GM21381 (cell line): ENCODE measurements around the gene RGL1.

Experiments
- ATAC-seq: cut with Tn5 transposase; IDR thresholded peaks from one replicate; pipeline ENCODE4 v1.9.1; 2021; ENCODE audit warnings: mild to moderate bottlenecking, moderate library complexity; ENCODE audit not compliant: unreplicated experiment

RGL1 gene

GRCh38 chr1:183859119-183859518 is 54.2 kb downstream of the RGL1 start:
- ATAC-seq: no peak

DNA sequence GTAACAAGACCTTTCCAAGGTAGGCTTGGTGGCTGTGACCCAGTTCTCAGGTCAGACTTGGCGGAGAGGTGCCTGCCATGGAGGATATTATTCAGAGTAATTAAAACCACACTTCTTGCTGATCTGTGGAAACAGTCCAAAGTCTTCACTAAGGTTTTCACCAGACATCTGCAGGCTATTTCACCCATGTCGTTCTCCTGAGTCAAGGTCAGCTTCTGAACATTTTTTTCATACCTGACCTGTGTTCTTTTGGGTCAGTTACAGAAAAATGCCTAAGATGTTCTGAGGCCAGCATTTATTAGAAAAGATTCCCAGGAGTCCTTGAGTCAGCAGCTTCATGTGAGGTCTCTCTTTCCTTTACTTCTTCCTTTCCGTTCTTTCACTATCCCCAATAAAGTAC is 54.9 kb downstream of the RGL1 start:
- ATAC-seq: no peak

- no peak for ATAC-seq
Measured at GRCh38 chr1:183862967-183863366, 58.0 kb downstream of the RGL1 start.

DNA sequence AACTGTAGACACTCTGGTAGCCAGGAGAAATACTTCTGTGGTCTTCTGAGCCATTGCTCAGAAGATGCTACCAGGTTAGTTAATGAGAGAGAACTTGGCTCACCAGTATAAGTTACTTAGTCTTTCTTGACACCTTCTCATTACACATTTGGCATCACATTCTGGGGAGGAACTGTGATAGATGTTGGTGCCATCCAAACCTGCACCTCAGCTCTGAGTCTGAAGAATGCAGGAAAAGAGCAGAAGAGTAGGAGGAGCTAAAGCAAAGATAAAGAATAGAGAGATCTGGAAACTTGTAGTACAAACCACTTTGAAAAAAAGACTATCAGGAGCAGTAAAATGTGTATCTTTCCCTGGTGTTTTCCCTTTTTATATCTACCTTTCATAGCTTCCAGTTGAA is 58.9 kb downstream of the RGL1 start:
- no peak for ATAC-seq

GRCh38 chr1:183864611-183865010 is 59.7 kb downstream of the RGL1 start:
- ATAC-seq: no peak

DNA sequence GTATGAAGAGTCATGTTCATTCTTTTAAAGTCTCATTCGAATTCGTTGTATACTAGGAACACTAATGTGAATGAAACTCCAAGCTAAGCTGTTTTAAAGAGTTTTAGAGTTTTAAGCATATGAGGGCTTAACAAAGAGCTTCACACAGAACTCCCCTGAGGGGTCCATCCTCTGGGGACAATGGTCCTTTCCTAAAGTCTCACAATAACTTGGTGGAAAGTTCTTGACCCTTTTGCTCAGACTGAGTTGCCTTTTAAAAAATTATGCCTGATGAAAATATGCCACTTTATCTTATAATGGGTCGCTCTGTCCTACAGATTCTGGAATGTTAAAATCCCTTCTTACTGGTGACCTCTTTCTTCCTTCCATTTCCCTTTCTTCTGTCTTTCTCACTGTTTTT is 64.3 kb downstream of the RGL1 start:
- ATAC-seq: no peak

- ATAC-seq: no peak
Measured at GRCh38 chr1:183869664-183870063, 64.7 kb downstream of the RGL1 start.

DNA sequence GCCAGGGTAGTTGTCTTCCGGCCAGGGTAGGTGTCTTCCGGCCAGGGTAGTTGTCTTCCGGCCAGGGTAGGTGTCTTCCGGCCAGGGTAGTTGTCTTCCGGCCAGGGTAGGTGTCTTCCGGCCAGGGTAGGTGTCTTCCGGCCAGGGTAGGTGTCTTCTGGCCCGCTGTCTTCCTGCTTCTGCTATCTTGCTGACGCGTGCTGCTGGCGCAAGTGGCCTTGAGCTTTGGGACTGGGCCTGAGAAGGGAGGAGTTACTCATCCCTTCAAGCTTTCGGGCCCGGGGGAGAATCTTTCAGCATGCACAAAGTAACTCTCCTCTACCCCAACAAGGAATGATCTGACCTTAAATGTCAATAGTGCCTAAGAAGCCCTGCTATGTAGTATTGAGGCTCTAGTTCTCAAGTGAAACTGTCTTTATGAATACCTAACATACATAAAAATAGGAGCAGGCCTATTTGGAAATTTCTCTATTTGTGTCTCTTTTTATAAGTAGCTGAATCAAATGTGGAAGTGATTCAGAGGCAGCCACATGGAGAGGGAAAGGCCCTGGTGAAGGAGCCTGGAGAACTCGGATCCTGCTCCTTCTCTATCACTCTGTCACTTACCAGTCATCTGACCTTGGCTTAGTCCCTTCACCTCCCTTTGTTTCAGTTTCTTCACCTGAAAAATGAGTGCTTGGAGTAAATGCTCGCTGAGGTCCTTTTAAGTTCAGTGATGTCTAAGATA is 65.6 kb downstream of the RGL1 start:
- no peak for ATAC-seq

DNA sequence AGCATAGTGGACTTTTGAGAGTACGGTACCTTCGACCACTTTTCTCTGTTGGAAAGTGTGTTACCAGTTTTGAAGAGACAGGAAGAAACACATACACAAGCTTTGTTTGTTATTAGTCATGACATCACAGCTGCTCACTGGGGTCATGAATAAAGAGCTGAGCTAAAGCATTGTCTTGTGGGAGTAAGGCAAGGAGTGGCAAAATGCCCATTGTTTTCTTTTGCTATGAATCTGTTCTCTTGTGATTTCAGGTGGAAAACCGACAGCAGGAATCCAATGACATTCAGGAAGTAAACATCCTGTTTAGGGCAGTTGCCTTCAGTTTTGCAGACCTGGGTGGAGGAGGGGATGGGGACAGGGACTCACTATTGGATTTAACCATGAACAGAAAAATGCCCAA is 66.2 kb downstream of the RGL1 start:
- ATAC-seq: no peak

GRCh38 chr1:183871601-183872000 is 66.7 kb downstream of the RGL1 start:
- ATAC-seq: no peak

GRCh38 chr1:183872403-183872802 is 67.5 kb downstream of the RGL1 start:
- ATAC-seq: no peak

GRCh38 chr1:183873642-183874041 is 68.7 kb downstream of the RGL1 start:
- no peak for ATAC-seq

GRCh38 chr1:183876309-183876708 is 71.4 kb downstream of the RGL1 start:
- no peak for ATAC-seq

DNA sequence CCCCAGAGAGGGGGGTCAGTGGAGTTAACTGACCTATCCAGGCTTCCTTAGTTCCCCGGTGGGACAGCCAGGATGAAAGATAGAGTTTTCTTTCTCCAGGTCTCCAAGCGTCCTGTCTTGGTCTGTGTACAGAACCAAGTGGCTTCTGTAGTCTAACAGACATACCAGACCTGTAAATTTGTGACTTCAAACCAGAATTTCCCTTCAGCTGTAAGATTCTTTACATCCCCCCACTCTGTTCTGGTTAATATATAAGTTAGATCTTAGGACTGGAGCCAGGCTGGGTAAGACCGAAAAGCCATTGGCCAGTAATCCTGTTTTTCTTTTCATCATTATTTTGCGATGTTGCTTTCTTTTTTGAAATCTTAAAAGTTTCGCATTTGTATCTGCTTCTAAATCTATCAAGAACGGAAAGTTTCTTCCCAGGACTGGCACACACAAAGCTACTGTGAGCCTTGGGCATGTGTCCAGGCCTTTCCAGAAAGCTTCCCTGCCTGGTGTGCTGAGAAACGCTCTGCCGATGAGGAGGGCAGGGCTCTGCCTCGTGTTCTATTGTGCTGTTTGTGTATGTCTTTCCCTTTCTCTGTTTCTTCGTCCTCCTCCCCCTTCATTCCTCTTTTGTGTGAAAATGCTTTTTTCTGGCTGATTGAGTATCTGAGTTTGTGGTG is 72.3 kb downstream of the RGL1 start:
- ATAC-seq: no peak

- ATAC-seq: no peak
Measured at GRCh38 chr1:183879494-183879893, 74.6 kb downstream of the RGL1 start.

- ATAC-seq: no peak
Measured at GRCh38 chr1:183879966-183880365, 75.0 kb downstream of the RGL1 start.

- no peak for ATAC-seq
Measured at GRCh38 chr1:183880531-183881243, 75.8 kb downstream of the RGL1 start.

DNA sequence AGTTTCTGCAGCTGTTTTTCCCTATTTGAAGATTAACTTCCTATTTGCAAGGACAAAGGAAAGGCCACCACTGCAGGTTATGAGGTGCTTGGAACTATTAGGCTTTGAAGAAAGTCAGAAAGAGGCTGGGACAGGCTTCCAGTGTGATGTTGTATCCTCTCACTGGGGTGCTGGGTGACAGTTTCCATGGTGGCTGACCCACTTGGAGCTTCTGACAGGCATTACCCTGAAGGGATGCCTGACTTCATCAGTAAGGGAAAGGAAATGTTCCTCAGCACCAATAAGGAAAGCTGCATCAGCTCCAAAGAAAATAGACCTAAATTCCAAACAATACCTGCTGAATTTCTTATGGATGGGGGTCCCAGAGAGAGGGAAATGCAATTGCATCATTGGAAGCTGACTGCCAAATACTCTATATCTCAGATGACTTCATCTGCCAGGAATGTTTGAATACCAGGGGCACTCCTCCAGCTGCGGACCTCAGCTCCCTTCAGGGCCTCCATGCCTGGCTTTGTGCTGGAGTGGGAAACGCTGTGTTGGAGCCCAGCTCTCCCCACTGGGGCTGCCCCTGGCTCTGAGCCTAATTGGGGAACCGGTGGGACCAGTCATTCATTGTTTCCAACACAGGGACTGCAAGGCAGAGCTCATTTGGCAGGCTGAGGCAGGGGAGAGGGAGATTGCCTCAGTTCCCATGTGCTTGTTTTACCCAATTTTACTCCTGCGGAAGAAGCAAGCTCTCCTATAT is 76.6 kb downstream of the RGL1 start:
- no peak for ATAC-seq

- ATAC-seq: no peak
Measured at GRCh38 chr1:183882335-183883167, 77.6 kb downstream of the RGL1 start.

DNA sequence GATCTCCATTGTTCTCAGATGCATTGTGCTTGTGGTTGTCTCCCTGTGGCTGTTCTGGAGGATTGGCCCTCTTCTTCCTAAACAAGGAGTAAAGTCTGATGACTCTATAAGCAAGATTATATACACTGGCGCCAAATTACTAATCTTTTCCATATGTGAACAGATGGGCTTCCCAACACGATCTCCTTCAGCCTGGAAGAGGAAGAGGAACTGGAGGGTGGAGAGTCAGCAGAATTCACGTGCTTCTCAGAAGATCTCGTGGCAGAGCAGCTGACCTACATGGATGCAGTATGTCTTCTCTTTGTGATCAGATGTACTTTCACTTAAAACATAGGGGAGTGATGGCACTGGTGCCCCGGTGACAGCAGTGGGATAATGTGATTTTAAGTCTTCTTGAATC is 78.7 kb downstream of the RGL1 start:
- no peak for ATAC-seq

DNA sequence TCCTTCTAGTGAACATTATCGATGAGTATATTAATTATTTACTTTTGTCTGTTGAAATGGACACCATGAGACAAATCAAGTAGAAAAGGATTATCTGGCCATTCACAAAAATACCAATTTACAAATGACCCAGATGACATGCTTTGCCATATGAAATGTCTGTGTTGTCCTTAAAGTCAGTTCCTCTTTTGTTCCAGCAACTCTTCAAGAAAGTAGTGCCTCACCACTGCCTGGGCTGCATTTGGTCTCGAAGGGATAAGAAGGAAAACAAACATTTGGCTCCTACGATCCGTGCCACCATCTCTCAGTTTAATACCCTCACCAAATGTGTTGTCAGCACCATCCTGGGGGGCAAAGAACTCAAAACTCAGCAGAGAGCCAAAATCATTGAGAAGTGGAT is 79.6 kb downstream of the RGL1 start:
- no peak for ATAC-seq
